A549 treated with CpdA at 1 μM for 4 hours (cell line): ENCODE results near the gene XPO5. TPM values are rescaled to one million over a fixed set of nuclear protein-coding genes. Genes with fewer than 3 reads are reported as not detected.

Source experiments
- total RNA-seq: library from RNA; stranded (reverse); fragments of 200-300 nt; extraction: Qiagen RNA extraction; gene quantifications from 5 replicates; pipeline ENCODE4 v1.2.3, GENCODE V29; 2022; ENCODE audit warnings: low read depth

The XPO5 gene
- total RNA-seq: 27.2 to 32.0 TPM (median 29.3 TPM) in 5 replicates

GRCh38 chr6:43575772-43576551 lies at the start of gene XPO5, which contains the start of gene POLH:
TSS of gene XPO5 (minus strand) at chr6:43576038. CDS start at chr6:43575864, 174 bp downstream.
TSS of gene POLH (plus strand) at chr6:43576185. CDS start at chr6:43582320, 6,135 bp downstream.

GRCh38 chr6:43516697-43517504 lies 58.9 kb downstream of the XPO5 start, which contains the start of the genes POLR1C and YIPF3:
TSS of gene POLR1C (plus strand) at chr6:43517089. CDS start at chr6:43517110, 21 bp downstream.
TSS of gene YIPF3 (minus strand) at chr6:43516926. CDS start at chr6:43516807, 119 bp downstream.

DNA sequence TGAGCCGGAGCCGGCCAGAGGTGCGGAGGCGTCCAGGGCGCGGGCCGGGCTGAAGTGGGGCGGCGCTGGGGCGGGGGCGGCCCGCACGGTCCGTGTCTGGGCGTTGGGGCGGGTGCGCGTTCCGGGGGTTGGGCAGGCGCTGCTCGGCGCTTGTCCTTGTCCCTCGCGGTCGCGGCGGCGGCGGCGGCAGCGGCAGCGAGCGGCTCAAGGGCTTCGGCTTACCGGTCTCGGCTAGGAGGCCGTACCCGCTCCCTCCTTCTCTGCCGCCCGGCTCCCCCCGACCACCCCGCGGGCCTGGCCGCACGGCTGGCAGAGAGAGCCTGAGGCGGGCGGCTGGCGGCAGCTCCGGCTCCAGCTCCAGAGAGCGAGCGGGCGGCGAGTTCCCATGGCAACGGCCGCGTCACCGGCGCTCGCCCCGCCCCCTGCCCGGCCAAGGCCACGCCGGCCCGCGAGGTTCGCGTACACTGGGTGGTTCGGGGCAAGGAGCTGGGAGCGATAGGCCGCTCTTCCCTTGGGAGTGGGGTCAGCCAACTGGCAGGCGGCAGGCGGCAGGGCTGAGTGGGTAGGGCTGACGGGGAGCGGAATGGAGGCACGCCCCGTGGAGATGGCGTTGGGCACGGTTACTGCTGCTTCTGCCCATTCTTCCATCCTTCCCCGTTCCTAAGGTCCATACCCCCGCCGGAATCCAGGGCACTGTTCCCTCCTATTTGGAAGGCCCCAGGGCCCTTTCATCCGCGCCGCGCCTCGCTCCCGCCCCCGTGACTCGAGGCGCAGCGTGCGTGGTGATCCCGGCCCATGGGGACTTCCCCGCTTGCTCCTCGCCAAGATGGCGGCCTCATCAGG lies 65.6 kb downstream of the XPO5 start, which contains the start of gene LRRC73:
Gene LRRC73, minus strand, starts transcription at position 363 of the 843 bp plus-strand sequence. CDS start 561 bp downstream, outside the sequence.

GRCh38 chr6:43477235-43478007 lies 98.4 kb downstream of the XPO5 start, which contains the start of gene TJAP1:
TSS of gene TJAP1 (plus strand) at chr6:43477570. CDS start at chr6:43499002, 21,432 bp downstream.

Other genes starting within 250 kb of the XPO5 start
- gene ZNF318, start 206.4 kb downstream of the XPO5 start, total RNA-seq: 4.3 to 5.9 TPM (median 5.6 TPM) in 5 replicates
- gene ABCC10, start 148.5 kb downstream of the XPO5 start, total RNA-seq: 9.4 to 11.9 TPM (median 9.4 TPM) in 5 replicates
- gene DLK2, start 120.5 kb downstream of the XPO5 start, total RNA-seq: 2.7 to 7.1 TPM (median 5.8 TPM) in 5 replicates
- gene TJAP1, start 98.5 kb downstream of the XPO5 start, total RNA-seq: 16.2 to 21.4 TPM (median 20.3 TPM) in 5 replicates
- 0.51 to 1.4 TPM (median 1.1 TPM) in 5 replicates for gene LRRC73, start 65.7 kb downstream of the XPO5 start, total RNA-seq
- gene YIPF3, start 59.1 kb downstream of the XPO5 start, total RNA-seq: 58.3 to 70.4 TPM (median 68.9 TPM) in 5 replicates
- gene POLR1C, start 58.9 kb downstream of the XPO5 start, total RNA-seq: 48.5 to 61.1 TPM (median 52.6 TPM) in 5 replicates
- 7.9 to 10.0 TPM (median 8.7 TPM) in 5 replicates for gene POLH, start 147 bp upstream of the XPO5 start, total RNA-seq
- gene GTPBP2, start 53.2 kb upstream of the XPO5 start, total RNA-seq: 15.8 to 21.8 TPM (median 19.1 TPM) in 5 replicates
- gene MAD2L1BP, start 59.8 kb upstream of the XPO5 start, total RNA-seq: 33.0 to 39.2 TPM (median 35.1 TPM) in 5 replicates
- gene RSPH9, start 69.0 kb upstream of the XPO5 start, total RNA-seq: 0.12 to 0.27 TPM (median 0.24 TPM) in 5 replicates
- gene MRPS18A, start 111.8 kb upstream of the XPO5 start, total RNA-seq: 46.4 to 49.8 TPM (median 47.4 TPM) in 5 replicates
- 25.6 to 32.8 TPM (median 31.8 TPM) in 5 replicates for gene VEGFA, start 194.2 kb upstream of the XPO5 start, total RNA-seq